Testis (tissue), 3 donors: Measurements from ENCODE around the gene GAB2. TPM values are rescaled to one million over a fixed set of nuclear protein-coding genes. Genes with fewer than 3 reads are reported as not detected.

Experiments used
- DNase-seq: peaks from one replicate; pipeline ENCODE4 v3.0.0-alpha.2; 2019
- H3K27ac ChIP-seq, 2 donors: fragments of 200-600 bp; sonication (generic); one replicate each; pipeline ENCODE4 v1.5.1; 2019
- H3K27me3 ChIP-seq: fragments of 200-600 bp; sonication (generic); one replicate; pipeline ENCODE4 v1.5.1; 2019
- H3K36me3 ChIP-seq: fragments of 200-600 bp; sonication (generic); one replicate; pipeline ENCODE4 v1.5.1; 2017; ENCODE audit warnings: low read depth; ENCODE audit errors: missing control alignments
- H3K4me1 ChIP-seq: fragments of 200-600 bp; sonication (generic); one replicate; pipeline ENCODE4 v1.5.1; 2019
- H3K4me3 ChIP-seq, 2 donors: fragments of 200-600 bp; sonication (generic); one replicate each; pipeline ENCODE4 v1.5.1; 2017 to 2019
- H3K9me3 ChIP-seq: fragments of 200-600 bp; sonication (generic); one replicate; pipeline ENCODE4 v1.5.1; 2017
- POLR2A ChIP-seq: fragments of 450-650 bp; IDR thresholded peaks from one replicate; pipeline ENCODE4 v1.6.1; 2017; ENCODE audit warnings: antibody characterized with exemption, mild to moderate bottlenecking, moderate library complexity
- WGBS, 2 donors: methylation state at CpG; one replicate each; pipeline ENCODE4 v1.1.5; 2018; 5-methylcytosine and 5-hydroxymethylcytosine counted together
- intact Hi-C: fragments of 100-400 bp; cut with DNase I; formaldehyde crosslinking; loops from one replicate; pipeline ENCODE4 v1.15.1; 2023; ENCODE audit warnings: low total_unique reads
- polyA plus RNA-seq: library from polyadenylated mRNA; stranded (reverse); fragments of 350-450 nt; fragmentation: Illumina TruSeq; extraction: RNeasy Lipid Tissue Mini Kit (QIAGEN cat#74804); gene quantifications from one replicate; pipeline ENCODE4 v1.2.3, GENCODE V29; 2014; ENCODE audit warnings: low read depth, low replicate concordance; ENCODE audit not compliant: insufficient read depth
- total RNA-seq, 2 donors: library from RNA; depleted of rRNA; stranded (reverse); fragments of >200 nt; gene quantifications; one replicate each; pipeline ENCODE4 v1.2.3, GENCODE V29; 2016
- TF ChIP-seq, protein P1 (sequence below), 3 experiments: fragments of 450-650 bp in 2 of 3; fragments of 200-600 bp in 1 of 3; sonication (generic) in 1 of 3; IDR thresholded peaks; one replicate each; pipeline ENCODE4 v1.5.1; 2016 to 2019; ENCODE audit warnings: antibody characterized with exemption in 3 of 3, mild to moderate bottlenecking in 2 of 3, moderate library complexity in 1 of 3

The GAB2 gene
- total and polyA plus RNA-seq, 3 donors from 2014 or later = 9.2 to 14.3 (median 10.9) TPM

DNA sequence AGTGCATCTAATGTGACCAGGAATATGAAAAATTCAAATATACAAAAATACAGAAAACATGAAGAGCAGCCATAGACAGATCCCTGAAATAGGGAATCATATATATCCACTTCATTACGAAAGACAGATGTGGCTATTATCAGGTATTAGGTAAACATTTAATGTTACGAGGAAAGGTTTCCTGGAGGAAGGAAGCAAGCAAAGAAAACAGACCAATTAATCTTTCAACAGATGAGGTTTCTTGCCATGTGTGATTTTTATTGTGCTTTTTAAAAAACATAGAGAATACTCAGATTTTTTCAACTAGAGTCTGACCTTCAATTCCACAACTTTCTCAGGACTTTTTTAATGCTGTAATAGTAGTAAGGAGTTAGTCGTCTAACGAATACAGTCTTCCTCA is 24.3 kb upstream of the GAB2 start:
- H3K4me1 ChIP-seq = no peaks in the 10 kb centered on the region
- intact Hi-C loops = no loop called here

DNA sequence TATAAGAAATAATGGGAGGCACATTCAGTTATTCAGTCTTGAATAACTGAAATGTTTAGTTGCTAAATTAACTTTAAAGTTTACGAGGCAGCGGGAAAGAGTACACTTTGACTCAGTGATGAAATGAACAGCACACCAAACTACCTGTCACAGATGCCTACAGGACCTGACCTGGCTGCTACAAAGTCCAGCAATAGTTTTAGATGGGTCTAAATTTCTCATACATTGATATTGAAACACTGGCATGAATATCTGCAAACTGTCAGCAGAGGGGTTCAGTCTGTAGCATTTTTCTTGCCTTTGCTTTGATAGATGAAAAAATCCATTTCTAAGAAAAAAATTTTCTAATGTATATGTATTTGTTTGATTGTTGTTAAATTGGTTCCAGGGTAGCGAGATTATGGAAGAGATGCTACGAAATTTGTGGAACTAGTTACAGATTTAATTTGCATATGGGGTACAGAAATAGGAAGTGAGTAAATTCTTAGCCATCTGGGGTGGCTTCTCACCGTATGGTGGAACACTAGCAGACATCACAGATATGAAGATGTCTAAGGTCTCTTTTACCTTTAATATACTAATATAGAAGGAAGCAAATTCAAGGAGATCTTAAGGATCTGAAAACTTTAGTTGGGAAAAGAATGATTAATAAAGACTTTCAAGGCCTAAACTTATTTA is 20.8 kb upstream of the GAB2 start:
- Histone ChIP-seq H3K27me3 (no peaks in the 10 kb centered on the region), H3K4me3 (no peak overlapping the region), H3K36me3 (no peaks in the 10 kb centered on the region), H3K27ac (no peak overlapping the region), H3K4me1 (no peaks in the 10 kb centered on the region), H3K9me3 (no peaks in the 10 kb centered on the region)
- WGBS, 2 donors = 71 to 76% methylated on average over 5 of the region's 5 CpGs
- DNase-seq = no peak
- TF ChIP-seq POLR2A = no peak
- TF ChIP-seq, protein P1, sequence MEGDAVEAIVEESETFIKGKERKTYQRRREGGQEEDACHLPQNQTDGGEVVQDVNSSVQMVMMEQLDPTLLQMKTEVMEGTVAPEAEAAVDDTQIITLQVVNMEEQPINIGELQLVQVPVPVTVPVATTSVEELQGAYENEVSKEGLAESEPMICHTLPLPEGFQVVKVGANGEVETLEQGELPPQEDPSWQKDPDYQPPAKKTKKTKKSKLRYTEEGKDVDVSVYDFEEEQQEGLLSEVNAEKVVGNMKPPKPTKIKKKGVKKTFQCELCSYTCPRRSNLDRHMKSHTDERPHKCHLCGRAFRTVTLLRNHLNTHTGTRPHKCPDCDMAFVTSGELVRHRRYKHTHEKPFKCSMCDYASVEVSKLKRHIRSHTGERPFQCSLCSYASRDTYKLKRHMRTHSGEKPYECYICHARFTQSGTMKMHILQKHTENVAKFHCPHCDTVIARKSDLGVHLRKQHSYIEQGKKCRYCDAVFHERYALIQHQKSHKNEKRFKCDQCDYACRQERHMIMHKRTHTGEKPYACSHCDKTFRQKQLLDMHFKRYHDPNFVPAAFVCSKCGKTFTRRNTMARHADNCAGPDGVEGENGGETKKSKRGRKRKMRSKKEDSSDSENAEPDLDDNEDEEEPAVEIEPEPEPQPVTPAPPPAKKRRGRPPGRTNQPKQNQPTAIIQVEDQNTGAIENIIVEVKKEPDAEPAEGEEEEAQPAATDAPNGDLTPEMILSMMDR (IDR thresholded peaks at IDR 0.05) = no peak
- intact Hi-C loops = no loop called here

More for the DNA sequence above, 24.3 kb upstream of the GAB2 start:
- no peak for DNase-seq
- H3K27me3 ChIP-seq = no peaks in the 10 kb centered on the region
- TF ChIP-seq, protein P1 (IDR thresholded peaks at IDR 0.05) = no peak
- TF ChIP-seq POLR2A = no peak
- 81 to 88% methylated on average over 4 of the region's 4 CpGs for WGBS, 2 donors
- H3K36me3 ChIP-seq = no peaks in the 10 kb centered on the region
- H3K9me3 ChIP-seq = no peaks in the 10 kb centered on the region
- no peak overlapping the region for H3K4me3 ChIP-seq
- no peak overlapping the region for H3K27ac ChIP-seq

DNA sequence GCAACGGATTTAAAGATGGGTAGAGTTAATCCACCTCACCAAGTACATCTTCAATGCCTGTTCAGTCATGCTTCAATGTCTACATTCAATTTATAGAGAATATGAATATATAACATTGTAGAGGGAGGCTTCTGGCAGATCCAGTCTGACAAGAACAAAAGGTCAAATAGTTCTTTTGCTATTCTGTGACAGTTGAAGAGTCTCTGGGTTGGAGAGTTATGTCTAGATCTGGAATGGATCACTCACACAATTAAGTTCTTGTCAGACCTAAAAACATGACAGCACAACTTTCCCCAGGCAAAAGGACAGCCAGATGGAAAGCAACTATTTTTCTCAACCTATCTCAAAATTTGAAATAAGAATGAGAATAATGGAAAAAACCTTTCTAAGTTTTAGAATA is 15.3 kb upstream of the GAB2 start:
- Histone ChIP-seq H3K4me1 (no peaks in the 10 kb centered on the region), H3K36me3 (no peaks in the 10 kb centered on the region), H3K9me3 (no peaks in the 10 kb centered on the region), H3K27me3 (no peaks in the 10 kb centered on the region), H3K4me3 (no peak overlapping the region), H3K27ac (no peak overlapping the region)
- DNase-seq = no peak
- TF ChIP-seq POLR2A = no peak
- TF ChIP-seq, protein P1 (IDR thresholded peaks at IDR 0.05) = no peak
- intact Hi-C loops = no loop called here
- WGBS, 2 donors = 82 to 84% methylated on average over 1 of the region's 1 CpG

DNA sequence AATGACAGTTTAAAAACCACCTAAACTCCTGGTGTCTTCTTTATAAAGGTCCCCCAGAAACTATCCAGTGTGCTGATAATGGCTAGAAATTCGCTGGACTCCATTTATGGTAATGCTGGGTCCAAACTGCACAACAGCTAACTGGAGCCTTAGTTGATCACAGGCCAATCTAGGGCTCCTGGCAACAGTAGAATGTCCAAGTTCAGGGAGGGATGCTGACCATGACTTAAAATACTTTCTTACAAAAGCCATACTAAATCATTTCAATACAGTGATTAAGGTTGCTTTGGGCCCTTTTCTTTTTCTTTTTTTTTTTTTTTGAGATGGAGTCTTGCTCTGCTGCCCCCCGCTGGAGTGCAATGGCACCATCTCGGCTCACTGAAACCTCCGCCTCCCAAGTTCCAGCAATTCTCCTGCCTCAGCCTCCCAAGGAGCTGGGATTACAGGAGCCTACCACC is 14.5 kb upstream of the GAB2 start:
- DNase-seq = no peak
- TF ChIP-seq, protein P1 (IDR thresholded peaks at IDR 0.05) = peak in 1 of 3 experiments; percentile 19
- TF ChIP-seq POLR2A = no peak
- Histone ChIP-seq H3K27me3 (no peaks in the 10 kb centered on the region), H3K4me3 (no peak overlapping the region), H3K36me3 (no peaks in the 10 kb centered on the region), H3K9me3 (no peaks in the 10 kb centered on the region), H3K27ac (no peak overlapping the region), H3K4me1 (no peaks in the 10 kb centered on the region)
- 70 to 93% methylated on average over 4 of the region's 4 CpGs for WGBS, 2 donors
- intact Hi-C loops = no loop called here

DNA sequence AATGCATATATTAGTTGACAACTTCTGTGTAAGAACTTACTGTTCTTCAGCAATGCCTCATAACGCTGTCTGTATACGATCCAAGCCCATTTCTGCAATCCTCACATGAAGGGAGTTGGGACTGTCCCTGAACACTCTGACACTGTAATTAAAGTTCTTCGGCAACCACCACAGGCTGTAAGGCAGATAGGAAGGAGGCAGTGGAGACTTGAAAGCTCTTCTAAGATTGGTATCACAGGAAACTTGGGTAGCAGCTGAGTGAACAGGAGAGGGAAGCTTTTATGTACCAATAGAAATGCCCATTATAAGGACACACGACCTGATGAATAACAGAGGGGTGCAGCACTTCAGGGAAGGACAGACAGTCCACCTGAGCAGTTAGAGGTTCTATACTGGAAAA is 12.0 kb upstream of the GAB2 start:
- no peak overlapping the region for H3K27ac ChIP-seq
- H3K27me3 ChIP-seq = no peaks in the 10 kb centered on the region
- DNase-seq = no peak
- intact Hi-C loops = no loop called here
- H3K36me3 ChIP-seq = no peaks in the 10 kb centered on the region
- WGBS, 2 donors = 63 to 76% methylated on average over 4 of the region's 4 CpGs
- no peaks in the 10 kb centered on the region for H3K4me1 ChIP-seq
- no peaks in the 10 kb centered on the region for H3K9me3 ChIP-seq
- no peak overlapping the region for H3K4me3 ChIP-seq
- no peak for TF ChIP-seq POLR2A
- TF ChIP-seq, protein P1 (IDR thresholded peaks at IDR 0.05) = no peak
